Right lobe of liver (tissue), 4 donors: ENCODE measurements around the gene RCAN3.

ENCODE experiments used
- POLR2A ChIP-seq: fragments of 450-650 bp; IDR thresholded peaks from one replicate; pipeline ENCODE4 v1.6.1; 2017; ENCODE audit warnings: antibody characterized with exemption, mild to moderate bottlenecking
- TF ChIP-seq, protein P1 (sequence below), 4 donors: fragments of 200-600 bp in 3 of 4; fragments of 450-650 bp in 1 of 4; IDR thresholded peaks; one replicate each; pipeline versions ENCODE4 v1.5.1 to v1.8.0; 2016 to 2022; ENCODE audit warnings: antibody characterized with exemption in 4 of 4, mild to moderate bottlenecking in 2 of 4
- donor health status: DM: no; HTN: no; CAD: no.
- donor health status: DM: no; HTN: no; CAD: no.
- donor health status: DM: no; HTN: yes; CAD: no.

- TF ChIP-seq, protein P1, sequence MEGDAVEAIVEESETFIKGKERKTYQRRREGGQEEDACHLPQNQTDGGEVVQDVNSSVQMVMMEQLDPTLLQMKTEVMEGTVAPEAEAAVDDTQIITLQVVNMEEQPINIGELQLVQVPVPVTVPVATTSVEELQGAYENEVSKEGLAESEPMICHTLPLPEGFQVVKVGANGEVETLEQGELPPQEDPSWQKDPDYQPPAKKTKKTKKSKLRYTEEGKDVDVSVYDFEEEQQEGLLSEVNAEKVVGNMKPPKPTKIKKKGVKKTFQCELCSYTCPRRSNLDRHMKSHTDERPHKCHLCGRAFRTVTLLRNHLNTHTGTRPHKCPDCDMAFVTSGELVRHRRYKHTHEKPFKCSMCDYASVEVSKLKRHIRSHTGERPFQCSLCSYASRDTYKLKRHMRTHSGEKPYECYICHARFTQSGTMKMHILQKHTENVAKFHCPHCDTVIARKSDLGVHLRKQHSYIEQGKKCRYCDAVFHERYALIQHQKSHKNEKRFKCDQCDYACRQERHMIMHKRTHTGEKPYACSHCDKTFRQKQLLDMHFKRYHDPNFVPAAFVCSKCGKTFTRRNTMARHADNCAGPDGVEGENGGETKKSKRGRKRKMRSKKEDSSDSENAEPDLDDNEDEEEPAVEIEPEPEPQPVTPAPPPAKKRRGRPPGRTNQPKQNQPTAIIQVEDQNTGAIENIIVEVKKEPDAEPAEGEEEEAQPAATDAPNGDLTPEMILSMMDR (IDR thresholded peaks at IDR 0.05), result no peak
- no peak for TF ChIP-seq POLR2A
Observed at GRCh38 chr1:24452922-24453485, 49.6 kb upstream of the RCAN3 start.
